HepG2 (cell line): Measurements from ENCODE around the gene IL12A. TPM values are rescaled to one million over a fixed set of nuclear protein-coding genes. Genes with fewer than 3 reads are reported as not detected.

Source experiments
- ARNT2 ChIP-seq: sonication (generic); formaldehyde crosslinking; IDR thresholded peaks from 2 replicates; pipeline ENCODE4 v1.8.0; 2022; ENCODE audit warnings: mild to moderate bottlenecking, low read depth, missing genetic modification reagents, moderate library complexity
- DBP ChIP-seq: sonication (generic); formaldehyde crosslinking; IDR thresholded peaks from 2 replicates; pipeline ENCODE4 v1.4.0; 2020; ENCODE audit warnings: missing genetic modification reagents; ENCODE audit errors: not compliant biosample characterization
- GZF1 ChIP-seq: sonication (generic); formaldehyde crosslinking; IDR thresholded peaks from 2 replicates; pipeline ENCODE4 v1.5.1; 2020; ENCODE audit warnings: mild to moderate bottlenecking, missing genetic modification reagents
- MAFG ChIP-seq: sonication (generic); formaldehyde crosslinking; IDR thresholded peaks from 2 replicates; pipeline ENCODE4 v1.5.1; 2020; ENCODE audit warnings: mild to moderate bottlenecking, missing genetic modification reagents
- MED8 ChIP-seq: sonication (generic); formaldehyde crosslinking; IDR thresholded peaks from 2 replicates; pipeline ENCODE4 v1.8.1; 2023; ENCODE audit warnings: mild to moderate bottlenecking, missing genetic modification reagents; ENCODE audit not compliant: insufficient replicate concordance
- MTERF4 ChIP-seq: sonication (generic); formaldehyde crosslinking; IDR thresholded peaks from 2 replicates; pipeline ENCODE4 v1.8.0; 2023; ENCODE audit warnings: mild to moderate bottlenecking, missing genetic modification reagents
- MYPOP ChIP-seq: sonication (generic); formaldehyde crosslinking; IDR thresholded peaks from 2 replicates; pipeline ENCODE4 v1.8.1; 2023; ENCODE audit warnings: mild to moderate bottlenecking, moderate library complexity, missing genetic modification reagents
- POLR2AphosphoS5 ChIP-seq: IDR thresholded peaks from 2 replicates; pipeline ENCODE4 v1.6.1; 2012; ENCODE audit warnings: low read depth, low read length
- SIN3A ChIP-seq: IDR thresholded peaks from 2 replicates; pipeline ENCODE4 v1.6.1; 2011; ENCODE audit warnings: low read depth, mild to moderate bottlenecking, control low read depth, low read length, borderline replicate concordance
- SOX5 ChIP-seq: IDR thresholded peaks from 2 replicates; pipeline ENCODE4 v1.6.1; 2016; ENCODE audit warnings: borderline replicate concordance
- SP1 ChIP-seq, 2 experiments: fragments of 450-650 bp in 1 of 2; sonication (generic) in 1 of 2; formaldehyde crosslinking in 1 of 2; IDR thresholded peaks; 2 replicates each; pipeline versions ENCODE4 v1.4.0 to v1.6.1; 2016 to 2020; ENCODE audit warnings: missing genetic modification reagents in 1 of 2
- SP5 ChIP-seq: IDR thresholded peaks from 2 replicates; pipeline ENCODE4 v1.6.1; 2016; ENCODE audit warnings: low read depth, borderline replicate concordance
- SRF ChIP-seq: IDR thresholded peaks from 2 replicates; pipeline ENCODE4 v1.6.1; 2011; ENCODE audit warnings: mild to moderate bottlenecking, low read depth, low read length, moderate library complexity
- THAP11 ChIP-seq: IDR thresholded peaks from 2 replicates; pipeline ENCODE4 v1.6.1; 2016; ENCODE audit warnings: missing biosample characterization, missing genetic modification reagents
- ZBTB2 ChIP-seq: sonication (generic); formaldehyde crosslinking; IDR thresholded peaks from 2 replicates; pipeline ENCODE4 v1.8.0; 2022; ENCODE audit warnings: low read depth, missing genetic modification reagents
- ZBTB39 ChIP-seq: sonication (generic); formaldehyde crosslinking; IDR thresholded peaks from 2 replicates; pipeline ENCODE4 v1.5.0; 2020; ENCODE audit warnings: missing genetic modification reagents
- ZKSCAN5 ChIP-seq: sonication (generic); formaldehyde crosslinking; IDR thresholded peaks from 2 replicates; pipeline ENCODE4 v1.5.1; 2020; ENCODE audit warnings: mild to moderate bottlenecking, missing genetic modification reagents
- ZNF530 ChIP-seq: sonication (generic); formaldehyde crosslinking; IDR thresholded peaks from 2 replicates; pipeline ENCODE4 v1.5.0; 2020; ENCODE audit warnings: low read depth, mild to moderate bottlenecking, missing genetic modification reagents
- ZNF615 ChIP-seq: sonication (generic); formaldehyde crosslinking; IDR thresholded peaks from 2 replicates; pipeline ENCODE4 v1.5.0; 2020; ENCODE audit warnings: mild to moderate bottlenecking, missing genetic modification reagents, borderline replicate concordance
- ZNF703 ChIP-seq: sonication (generic); formaldehyde crosslinking; IDR thresholded peaks from 2 replicates; pipeline ENCODE4 v1.5.1; 2020; ENCODE audit warnings: missing genetic modification reagents, mild to moderate bottlenecking, moderate library complexity, borderline replicate concordance
- ZZZ3 ChIP-seq: sonication (generic); formaldehyde crosslinking; IDR thresholded peaks from 2 replicates; pipeline ENCODE4 v1.4.0; 2020; ENCODE audit warnings: missing genetic modification reagents, mild to moderate bottlenecking, borderline replicate concordance
- polyA plus RNA-seq, 8 experiments: library from polyadenylated mRNA; depleted of rRNA in 3 of 8; stranded (reverse) in 7 of 8; unstranded in 1 of 8; fragments of >200 nt; fragmentation: Illumina TruSeq in 4 of 8; extraction: Trizol in 4 of 8; gene quantifications; 2 replicates each; pipeline versions ENCODE4 v1.2.1 to v1.2.3, GENCODE V29; 2011 to 2016; ENCODE audit warnings: low read depth in 4 of 8, missing spikeins in 1 of 8, mixed read lengths in 1 of 8; ENCODE audit not compliant: insufficient read depth in 1 of 8
- total RNA-seq, 5 experiments: library from RNA; depleted of rRNA; stranded (reverse); fragments of >200 nt; fragmentation: Illumina TruSeq; extraction: Trizol; gene quantifications; 2 replicates each; pipeline ENCODE4 v1.2.3, GENCODE V29; 2016; ENCODE audit warnings: low read depth in 1 of 5

IL12A gene
- total and polyA plus RNA-seq, 2 of the 13 experiments (the other 11 are each of a cell fraction or from before 2014, with no cell fraction given), result 0.36 to 1.1 TPM

- TF ChIP-seq MAFG (CRISPR knock-in tag) (no peak), ZNF703 (0 out of 2 replicates have a peak, but pooled peaks have one; percentile 50), ARNT2 (no peak), SP1 (IDR thresholded peaks at IDR 0.05) (no peak), SP1 (CRISPR knock-in tag; IDR thresholded peaks at IDR 0.05) (peak; percentile 48; the same call in 1 of the 2 replicates), MTERF4 (no peak), SRF (no peak), SP5 (CRISPR knock-in tag) (no peak), MYPOP (no peak), ZNF530 (CRISPR knock-in tag) (no peak), SIN3A (no peak; the same call in 1 of the 2 replicates), ZZZ3 (CRISPR knock-in tag) (no peak), ZNF615 (CRISPR knock-in tag) (no peak), MED8 (CRISPR knock-in tag) (no peak), POLR2AphosphoS5 (no peak), THAP11 (CRISPR knock-in tag) (peak; percentile 49; the same call in 1 of the 2 replicates), SOX5 (CRISPR knock-in tag) (no peak), GZF1 (no peak), DBP (CRISPR knock-in tag) (no peak), ZBTB39 (CRISPR knock-in tag) (no peak), ZBTB2 (CRISPR knock-in tag) (no peak), ZKSCAN5 (CRISPR knock-in tag) (no peak)
Observed at GRCh38 chr3:159988617-159989271, at the start of gene IL12A (continued).
